ENCODE data around the gene TTC7B.

The TTC7B gene

GRCh38 chr14:90784621-90785270 lies 31.5 kb downstream of the TTC7B start:
- TF ChIP-seq CTCF (IDR thresholded peaks at IDR 0.05; ENCODE audit: low read depth, low read length, missing control alignments), result no peak
- H3K4me3 ChIP-seq (ENCODE audit: low read depth, low read length), result no peak overlapping the region
- no peak for DNase-seq (ENCODE audit: low read depth)

GRCh38 chr14:90783344-90783743 lies 32.9 kb downstream of the TTC7B start:
- H3K4me3 ChIP-seq (ENCODE audit: low read depth, low read length), result no peak overlapping the region
- DNase-seq (ENCODE audit: low read depth), result no peak
- no peak for TF ChIP-seq CTCF (IDR thresholded peaks at IDR 0.05; ENCODE audit: low read depth, low read length, missing control alignments)

- no peak overlapping the region for H3K4me3 ChIP-seq (ENCODE audit: low read depth, low read length)
- no peak for DNase-seq (ENCODE audit: low read depth)
- TF ChIP-seq CTCF (IDR thresholded peaks at IDR 0.05; ENCODE audit: low read depth, low read length, missing control alignments), result no peak
Observed at GRCh38 chr14:90782892-90783291, 33.3 kb downstream of the TTC7B start.

GRCh38 chr14:90781876-90782275 lies 34.4 kb downstream of the TTC7B start:
- no peak for TF ChIP-seq CTCF (IDR thresholded peaks at IDR 0.05; ENCODE audit: low read depth, low read length, missing control alignments)
- DNase-seq (ENCODE audit: low read depth), result no peak
- H3K4me3 ChIP-seq (ENCODE audit: low read depth, low read length), result no peak overlapping the region

GRCh38 chr14:90781344-90781761 lies 34.9 kb downstream of the TTC7B start:
- DNase-seq (ENCODE audit: low read depth), result no peak
- TF ChIP-seq CTCF (IDR thresholded peaks at IDR 0.05; ENCODE audit: low read depth, low read length, missing control alignments), result no peak
- H3K4me3 ChIP-seq (ENCODE audit: low read depth, low read length), result no peak overlapping the region

- TF ChIP-seq CTCF (IDR thresholded peaks at IDR 0.05; ENCODE audit: low read depth, low read length, missing control alignments), result no peak
- no peak overlapping the region for H3K4me3 ChIP-seq (ENCODE audit: low read depth, low read length)
- no peak for DNase-seq (ENCODE audit: low read depth)
Observed at GRCh38 chr14:90780519-90780918, 35.7 kb downstream of the TTC7B start.

- no peak for TF ChIP-seq CTCF (IDR thresholded peaks at IDR 0.05; ENCODE audit: low read depth, low read length, missing control alignments)
- H3K4me3 ChIP-seq (ENCODE audit: low read depth, low read length), result no peak overlapping the region
- DNase-seq (ENCODE audit: low read depth), result no peak
Observed at GRCh38 chr14:90778571-90779255, 37.5 kb downstream of the TTC7B start.

Data from GM12864 (cell line).